ENCODE measurements around the gene DAW1. TPM values are rescaled to one million over a fixed set of nuclear protein-coding genes. Genes with fewer than 3 reads are reported as not detected.

The DAW1 gene
- total RNA-seq, 1 experiment from 2014 or later, result 0.20 TPM

- Histone ChIP-seq H3K4me2 (ENCODE audit: low read length) (no peak overlapping the region), H3K79me2 (ENCODE audit: insufficient read depth, low read length) (no peaks in the 10 kb centered on the region), H3K36me3 (ENCODE audit: control insufficient read depth in 1 of 2, insufficient read depth in 2 of 2, low read length in 2 of 2) (no peaks in the 10 kb centered on the region), H3K9ac (ENCODE audit: low read length) (no peak overlapping the region), H3K9me3 (ENCODE audit: control insufficient read depth in 1 of 2, insufficient read depth in 1 of 2, low read depth in 1 of 2, low read length in 2 of 2) (no peaks in the 10 kb centered on the region), H3K4me1 (ENCODE audit: control insufficient read depth in 1 of 2, insufficient read depth in 2 of 2, low read length in 2 of 2) (peaks cover 0 to 12% of the 10 kb centered on the region in 2 experiments; a peak in 1 of 4 replicates), H3K27ac (ENCODE audit: low read depth, low read length) (no peak overlapping the region), H3K4me3 (replicated peaks in 1 of 2; ENCODE audit: low read depth in 1 of 2, low read length in 2 of 2) (no peak overlapping the region), H4K20me1 (ENCODE audit: insufficient read depth) (no peaks in the 10 kb centered on the region), H3K27me3 (ENCODE audit: insufficient read depth, low read length) (no peaks in the 10 kb centered on the region), H3K9me2 (ENCODE audit: insufficient read depth) (no peaks in the 10 kb centered on the region), H2AFZ (ENCODE audit: low read depth, low read length, poor library complexity, severe bottlenecking) (no peak overlapping the region)
- no TSS peak for BruUV-seq (replicated peaks)
- TF ChIP-seq SRF (IDR thresholded peaks at IDR 0.05; ENCODE audit: low read depth) (no peak), SP1 (IDR thresholded peaks at IDR 0.05; ENCODE audit: low read depth) (no peak), FOSL1 (IDR thresholded peaks at IDR 0.05; ENCODE audit: low read depth) (no peak), YY1 (IDR thresholded peaks at IDR 0.05; ENCODE audit: extremely low read depth, insufficient replicate concordance, low read depth, low read length) (no peak), ELF1 (IDR thresholded peaks at IDR 0.05; ENCODE audit: borderline replicate concordance, low read depth) (no peak), CBX3 (IDR thresholded peaks at IDR 0.05; ENCODE audit: low read depth) (no peak), ZNF274 (IDR thresholded peaks at IDR 0.05; ENCODE audit: low read depth, low read length) (no peak), ZFX (IDR thresholded peaks at IDR 0.05) (no peak), POLR2A (IDR thresholded peaks at IDR 0.05; ENCODE audit: borderline replicate concordance, extremely low read depth, insufficient read depth, insufficient read length) (no peak), EGR1 (IDR thresholded peaks at IDR 0.05; ENCODE audit: low read depth) (no peak)
- no peak for ATAC-seq
- ChIA-PET CTCF (interaction anchor here (0.6 kb wide), 1 partner anchor 311 kb away, joined by 3 read pairs; no protein-coding TSS in a partner anchor), POLR2A (no interaction called here), RAD21 (ENCODE audit: low non-redundant PET in 1 of 2, low total read pairs in 2 of 2, uncharacterized antibody in 2 of 2, unreplicated experiment in 2 of 2) (no interaction called here)
- no peak for DNase-seq (ENCODE audit: low read depth, low spot score)
- intact Hi-C loops (cut with micrococcal nuclease), result no loop called here
Measured at GRCh38 chr2:227856697-227857096, 14.7 kb upstream of the DAW1 start.

GRCh38 chr2:227860221-227860641, 11.2 kb upstream of the DAW1 start:
- no peak for ATAC-seq
- peaks cover 14 to 28% of the 10 kb centered on the region in 2 experiments for H3K4me1 ChIP-seq (ENCODE audit: control insufficient read depth in 1 of 2, insufficient read depth in 2 of 2, low read length in 2 of 2)
- POLR2A ChIA-PET, result interaction anchor here (3.6 kb wide), 1 partner anchor 41 kb away, joined by 21 read pairs; no protein-coding TSS in a partner anchor
- H3K27ac ChIP-seq (ENCODE audit: low read depth, low read length), result no peak overlapping the region
- H3K9ac ChIP-seq (ENCODE audit: low read length), result no peak overlapping the region
- DNase-seq (ENCODE audit: low read depth, low spot score), result no peak
- no peaks in the 10 kb centered on the region for H3K79me2 ChIP-seq (ENCODE audit: insufficient read depth, low read length)
- H4K20me1 ChIP-seq (ENCODE audit: insufficient read depth), result no peaks in the 10 kb centered on the region
- H2AFZ ChIP-seq (ENCODE audit: low read depth, low read length, poor library complexity, severe bottlenecking), result no peak overlapping the region
- H3K36me3 ChIP-seq (ENCODE audit: control insufficient read depth in 1 of 2, insufficient read depth in 2 of 2, low read length in 2 of 2), result no peaks in the 10 kb centered on the region
- RAD21 ChIA-PET (ENCODE audit: low non-redundant PET in 1 of 2, low total read pairs in 2 of 2, uncharacterized antibody in 2 of 2, unreplicated experiment in 2 of 2), result no interaction called here
- no peaks in the 10 kb centered on the region for H3K9me3 ChIP-seq (ENCODE audit: control insufficient read depth in 1 of 2, insufficient read depth in 1 of 2, low read depth in 1 of 2, low read length in 2 of 2)
- intact Hi-C loops (cut with micrococcal nuclease), result loop anchor here (5.0 to 10.0 kb wide), 2 partner anchors 203 to 385 kb away; partner anchors contain the start of gene AGFG1
- H3K9me2 ChIP-seq (ENCODE audit: insufficient read depth), result no peaks in the 10 kb centered on the region
- no TSS peak for BruUV-seq (replicated peaks)
- no peak overlapping the region for H3K4me3 ChIP-seq (replicated peaks in 1 of 2; ENCODE audit: low read depth in 1 of 2, low read length in 2 of 2)
- H3K4me2 ChIP-seq (ENCODE audit: low read length), result no peak overlapping the region
- H3K27me3 ChIP-seq (ENCODE audit: insufficient read depth, low read length), result no peaks in the 10 kb centered on the region
- CTCF ChIA-PET, result interaction anchor here (1.3 kb wide), 1 partner anchor 86 kb away, joined by 3 read pairs; no protein-coding TSS in a partner anchor
- no peak for TF ChIP-seq ATF3 (IDR thresholded peaks at IDR 0.05)
- no peak for TF ChIP-seq POLR2AphosphoS5 (IDR thresholded peaks at IDR 0.05; ENCODE audit: low read depth, low read length)
- TF ChIP-seq JUND (IDR thresholded peaks at IDR 0.05), result no peak
- no peak for TF ChIP-seq ZBTB33 (IDR thresholded peaks at IDR 0.05; ENCODE audit: extremely low read depth, insufficient replicate concordance, low read length)
- TF ChIP-seq, protein P1, sequence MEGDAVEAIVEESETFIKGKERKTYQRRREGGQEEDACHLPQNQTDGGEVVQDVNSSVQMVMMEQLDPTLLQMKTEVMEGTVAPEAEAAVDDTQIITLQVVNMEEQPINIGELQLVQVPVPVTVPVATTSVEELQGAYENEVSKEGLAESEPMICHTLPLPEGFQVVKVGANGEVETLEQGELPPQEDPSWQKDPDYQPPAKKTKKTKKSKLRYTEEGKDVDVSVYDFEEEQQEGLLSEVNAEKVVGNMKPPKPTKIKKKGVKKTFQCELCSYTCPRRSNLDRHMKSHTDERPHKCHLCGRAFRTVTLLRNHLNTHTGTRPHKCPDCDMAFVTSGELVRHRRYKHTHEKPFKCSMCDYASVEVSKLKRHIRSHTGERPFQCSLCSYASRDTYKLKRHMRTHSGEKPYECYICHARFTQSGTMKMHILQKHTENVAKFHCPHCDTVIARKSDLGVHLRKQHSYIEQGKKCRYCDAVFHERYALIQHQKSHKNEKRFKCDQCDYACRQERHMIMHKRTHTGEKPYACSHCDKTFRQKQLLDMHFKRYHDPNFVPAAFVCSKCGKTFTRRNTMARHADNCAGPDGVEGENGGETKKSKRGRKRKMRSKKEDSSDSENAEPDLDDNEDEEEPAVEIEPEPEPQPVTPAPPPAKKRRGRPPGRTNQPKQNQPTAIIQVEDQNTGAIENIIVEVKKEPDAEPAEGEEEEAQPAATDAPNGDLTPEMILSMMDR (IDR thresholded peaks at IDR 0.05 in 2 of 3, conservative IDR thresholded peaks at IDR 0.05 in 1 of 3; ENCODE audit: borderline replicate concordance in 1 of 3, insufficient read depth in 1 of 3, low read depth in 2 of 3, low read length in 2 of 3), result no peak
- TF ChIP-seq RAD21 (IDR thresholded peaks at IDR 0.05; ENCODE audit: low read depth), result no peak
- no peak for TF ChIP-seq FOSL1 (IDR thresholded peaks at IDR 0.05; ENCODE audit: low read depth)
- no peak for TF ChIP-seq SRF (IDR thresholded peaks at IDR 0.05; ENCODE audit: low read depth)
- TF ChIP-seq CBX3 (IDR thresholded peaks at IDR 0.05; ENCODE audit: low read depth), result no peak
